Esophagus squamous epithelium (tissue), 5 donors: ENCODE measurements around the gene ACSL4. TPM values are rescaled to one million over a fixed set of nuclear protein-coding genes. Genes with fewer than 3 reads are reported as not detected.

Source experiments
- DNase-seq: peaks from one replicate; lab custom pipeline; 2025; lab: John Stamatoyannopoulos, UW
- H3K27ac ChIP-seq, 4 donors: fragments of 200-600 bp; sonication (generic); one replicate each; pipeline ENCODE4 v1.5.1; 2016 to 2019; ENCODE audit warnings: mild to moderate bottlenecking in 1 of 4
- H3K27me3 ChIP-seq, 4 donors: fragments of 200-600 bp; sonication (generic); 1 replicate in 3 of 4; 2 replicates in 1 of 4; pipeline versions ENCODE4 v1.5.1 to v1.6.0; 2017 to 2021; ENCODE audit warnings: antibody characterized with exemption in 1 of 4
- H3K36me3 ChIP-seq, 3 donors: fragments of 200-600 bp; sonication (generic); one replicate each; pipeline ENCODE4 v1.5.1; 2016 to 2019
- H3K4me1 ChIP-seq, 3 donors: fragments of 200-600 bp; sonication (generic); one replicate each; pipeline ENCODE4 v1.5.1; 2017 to 2019
- H3K4me3 ChIP-seq, 4 donors: fragments of 200-600 bp; sonication (generic); 1 replicate in 3 of 4; 2 replicates in 1 of 4; pipeline ENCODE4 v1.5.1; 2016 to 2019; ENCODE audit warnings: mild to moderate bottlenecking in 2 of 4, moderate library complexity in 1 of 4
- H3K9me3 ChIP-seq, 3 donors: fragments of 200-600 bp; sonication (generic); one replicate each; pipeline ENCODE4 v1.5.1; 2016 to 2019
- CTCF ChIP-seq, 6 experiments: fragments of 450-650 bp in 4 of 6; fragments of 200-600 bp in 2 of 6; sonication (generic) in 2 of 6; IDR thresholded peaks; one replicate each; pipeline ENCODE4 v1.5.1; 2016 to 2019; ENCODE audit warnings: antibody characterized with exemption in 6 of 6, mild to moderate bottlenecking in 4 of 6, moderate library complexity in 4 of 6
- POLR2A ChIP-seq, 4 donors: fragments of 450-650 bp; IDR thresholded peaks; one replicate each; pipeline ENCODE4 v1.6.1; 2017; ENCODE audit warnings: antibody characterized with exemption in 4 of 4, mild to moderate bottlenecking in 4 of 4, moderate library complexity in 3 of 4
- WGBS, 2 donors: methylation state at CpG; one replicate each; pipeline ENCODE4 v1.1.5; 2018; 5-methylcytosine and 5-hydroxymethylcytosine counted together
- intact Hi-C: fragments of 100-400 bp; cut with DNase I; formaldehyde crosslinking; loops from one replicate; pipeline ENCODE4 v1.15.0; 2022
- total RNA-seq, 4 donors: library from RNA; depleted of rRNA; stranded (reverse); fragments of >200 nt; gene quantifications; one replicate each; pipeline ENCODE4 v1.1.0, GENCODE V29; 2016
- donor health status: DM: yes; HTN: yes; CAD: no.

The ACSL4 gene
- total RNA-seq, 4 donors from 2014 or later, result 11.6 to 48.1 (median 33.4) TPM

GRCh38 chrX:109623997-109624396 lies 109.1 kb downstream of the ACSL4 start:
- H3K27me3 ChIP-seq, result no peaks in the 10 kb centered on the region
- no peaks in the 10 kb centered on the region for H3K9me3 ChIP-seq
- TF ChIP-seq CTCF (IDR thresholded peaks at IDR 0.05), result no peak
- TF ChIP-seq POLR2A (IDR thresholded peaks at IDR 0.05), result no peak
- DNase-seq, result no peak
- WGBS, 2 donors, result 60 to 80% methylated on average over 2 to 7 of the region's 8 CpGs
- peaks cover 0 to 8% (median 0%) of the 10 kb centered on the region in 3 donors for H3K4me1 ChIP-seq
- H3K4me3 ChIP-seq, result no peak overlapping the region
- H3K36me3 ChIP-seq, result no peaks in the 10 kb centered on the region
- intact Hi-C loops, result no loop called here
- H3K27ac ChIP-seq, result no peak overlapping the region

GRCh38 chrX:109622270-109622669 lies 110.8 kb downstream of the ACSL4 start:
- DNase-seq, result no peak
- Histone ChIP-seq H3K36me3 (no peaks in the 10 kb centered on the region), H3K27me3 (no peaks in the 10 kb centered on the region), H3K4me1 (peaks cover 0 to 8% (median 0%) of the 10 kb centered on the region in 3 donors), H3K27ac (no peak overlapping the region), H3K4me3 (no peak overlapping the region), H3K9me3 (no peaks in the 10 kb centered on the region)
- TF ChIP-seq CTCF (IDR thresholded peaks at IDR 0.05), result no peak
- no peak for TF ChIP-seq POLR2A (IDR thresholded peaks at IDR 0.05)
- intact Hi-C loops, result no loop called here
- 71 to 77% methylated on average over 3 to 4 of the region's 4 CpGs for WGBS, 2 donors

GRCh38 chrX:109619771-109620170 lies 113.3 kb downstream of the ACSL4 start:
- H3K27me3 ChIP-seq, result no peaks in the 10 kb centered on the region
- no peak overlapping the region for H3K4me3 ChIP-seq
- TF ChIP-seq CTCF (IDR thresholded peaks at IDR 0.05) (no peak), POLR2A (IDR thresholded peaks at IDR 0.05) (no peak)
- H3K36me3 ChIP-seq, result no peaks in the 10 kb centered on the region
- intact Hi-C loops, result no loop called here
- 52 to 64% methylated on average over 3 of the region's 3 CpGs for WGBS, 2 donors
- no peaks in the 10 kb centered on the region for H3K9me3 ChIP-seq
- H3K4me1 ChIP-seq, result peaks cover 0 to 2% (median 0%) of the 10 kb centered on the region in 3 donors
- H3K27ac ChIP-seq, result no peak overlapping the region
- no peak for DNase-seq

GRCh38 chrX:109614951-109615350 lies 118.1 kb downstream of the ACSL4 start:
- no peaks in the 10 kb centered on the region for H3K9me3 ChIP-seq
- no peaks in the 10 kb centered on the region for H3K27me3 ChIP-seq
- H3K4me1 ChIP-seq, result no peaks in the 10 kb centered on the region
- no peak overlapping the region for H3K4me3 ChIP-seq
- DNase-seq, result no peak
- H3K27ac ChIP-seq, result no peak overlapping the region
- H3K36me3 ChIP-seq, result no peaks in the 10 kb centered on the region
- TF ChIP-seq POLR2A (IDR thresholded peaks at IDR 0.05), result no peak
- TF ChIP-seq CTCF (IDR thresholded peaks at IDR 0.05), result no peak
- intact Hi-C loops, result no loop called here
- WGBS, 2 donors, result 76 to 84% methylated on average over 5 to 6 of the region's 6 CpGs

GRCh38 chrX:109601486-109601885 lies 131.6 kb downstream of the ACSL4 start:
- Histone ChIP-seq H3K9me3 (no peaks in the 10 kb centered on the region), H3K27me3 (peaks cover 0 to 7% (median 0%) of the 10 kb centered on the region in 4 donors), H3K4me1 (no peaks in the 10 kb centered on the region), H3K4me3 (no peak overlapping the region), H3K36me3 (no peaks in the 10 kb centered on the region), H3K27ac (no peak overlapping the region)
- no peak for DNase-seq
- intact Hi-C loops, result no loop called here
- WGBS, 2 donors, result 66 to 67% methylated on average over 4 to 5 of the region's 5 CpGs
- TF ChIP-seq POLR2A (IDR thresholded peaks at IDR 0.05) (no peak), CTCF (IDR thresholded peaks at IDR 0.05) (no peak)
